ENCODE results near the gene RAB43.
"Not testable (repeated sequence)": the region's sequence is repeated elsewhere in the genome, so short reads cannot be mapped to it uniquely, and the experiment has no call there.

The RAB43 gene

GRCh38 chr3:129121016-129121791 is 400 bp downstream of the RAB43 start:
- DNase-seq, result no peak

- DNase-seq, result peak; percentile 84
These were observed 1.2 kb downstream of the RAB43 start for GRCh38 chr3:129120254-129121004.

DNA sequence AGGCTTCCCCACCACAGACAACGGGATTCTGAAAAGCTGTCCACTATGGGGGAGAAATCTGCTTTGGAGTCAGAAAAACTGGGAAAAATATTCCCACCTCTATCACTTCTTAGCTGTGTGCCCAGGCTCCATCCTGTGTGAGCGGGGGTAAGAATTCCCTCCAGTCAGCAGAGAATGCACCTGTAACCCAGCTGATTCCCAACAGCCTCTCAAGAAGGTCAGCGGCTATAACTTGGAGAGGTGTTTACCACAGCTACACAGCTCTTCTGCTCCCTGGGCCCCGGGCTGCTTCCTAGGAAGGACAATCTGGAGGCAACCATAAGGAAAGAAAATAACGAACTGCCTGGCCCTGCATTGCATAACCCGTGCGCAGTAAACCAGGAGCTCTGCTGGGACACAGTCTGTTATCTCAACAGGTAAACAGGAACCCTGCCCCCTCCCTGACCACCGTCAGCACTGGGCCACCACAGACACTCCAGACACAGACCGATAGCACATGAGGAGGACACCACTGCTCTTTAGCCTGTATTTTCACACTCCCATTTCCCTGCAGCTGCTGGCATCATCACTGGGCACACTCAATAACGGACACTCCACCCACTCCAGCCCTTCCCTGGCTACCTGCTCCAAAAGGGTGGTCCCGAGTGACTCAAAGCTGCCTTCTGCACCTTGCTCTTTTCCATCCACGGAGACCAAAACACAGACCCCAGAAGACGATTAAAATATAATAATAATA is 2.1 kb downstream of the RAB43 start:
- DNase-seq, result no peak

DNA sequence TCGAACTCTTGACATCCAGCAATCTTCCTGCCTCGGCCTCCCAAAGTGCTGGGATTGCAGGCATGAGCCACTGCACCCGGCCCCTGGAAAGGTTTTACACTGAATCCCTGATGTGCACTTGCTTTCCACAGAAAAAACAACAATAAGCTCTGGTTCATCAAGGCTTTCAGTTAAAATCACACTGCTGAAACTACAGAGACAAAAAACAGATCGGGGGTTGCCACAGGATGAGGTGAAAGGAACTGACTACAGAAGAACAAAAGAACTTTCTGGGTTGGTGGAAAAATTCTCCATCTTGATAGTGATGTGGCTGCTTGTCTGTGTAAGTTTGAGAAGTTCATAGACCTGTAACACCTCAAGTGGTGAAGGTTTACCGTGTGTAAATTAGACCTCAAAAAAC is 2.9 kb downstream of the RAB43 start:
- no peak for DNase-seq

- DNase-seq, result no peak
These were observed 4.5 kb downstream of the RAB43 start for GRCh38 chr3:129117134-129117533.

DNA sequence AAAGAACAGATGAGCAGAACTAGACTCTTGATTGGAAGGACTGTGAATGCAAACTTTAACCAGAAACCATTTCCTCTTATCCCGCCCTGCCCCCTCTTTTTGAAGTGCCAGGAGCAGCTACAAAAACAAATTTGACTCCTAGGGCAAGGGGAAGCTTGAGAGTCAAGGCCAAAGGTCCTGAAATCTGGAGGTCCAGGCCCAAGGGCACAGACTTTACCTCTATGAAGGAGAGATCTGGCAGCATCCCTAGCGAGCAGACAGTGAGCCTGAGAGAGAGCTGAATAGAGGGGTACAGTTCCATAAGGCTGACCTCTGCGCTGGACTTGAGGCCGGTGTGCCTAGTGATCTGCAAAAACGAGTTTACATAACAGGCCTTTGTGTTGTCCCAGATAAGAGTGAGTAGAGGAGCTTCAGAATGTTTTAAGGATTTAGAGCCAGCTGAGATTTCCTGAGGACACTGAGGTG is 5.1 kb downstream of the RAB43 start:
- DNase-seq, result no peak

DNA sequence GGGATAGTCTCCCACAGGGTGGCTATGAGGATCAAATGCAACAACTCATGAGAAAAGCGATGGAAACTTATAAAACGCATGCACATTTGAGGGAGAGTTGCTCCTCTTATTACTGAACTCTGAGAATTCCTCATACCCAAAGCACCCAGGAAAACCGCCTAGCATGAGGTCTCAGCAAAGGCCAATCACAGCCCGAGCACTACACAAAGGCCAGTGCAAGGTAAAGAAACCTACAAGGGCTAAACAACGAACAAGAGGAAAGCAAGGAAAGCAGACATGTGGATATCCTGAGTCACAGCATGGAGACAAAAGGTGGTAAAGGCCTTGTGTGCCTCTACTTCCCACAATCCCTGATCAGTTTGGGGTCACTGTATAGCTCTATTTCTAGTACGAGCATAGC is 7.1 kb downstream of the RAB43 start:
- DNase-seq, result no peak

DNA sequence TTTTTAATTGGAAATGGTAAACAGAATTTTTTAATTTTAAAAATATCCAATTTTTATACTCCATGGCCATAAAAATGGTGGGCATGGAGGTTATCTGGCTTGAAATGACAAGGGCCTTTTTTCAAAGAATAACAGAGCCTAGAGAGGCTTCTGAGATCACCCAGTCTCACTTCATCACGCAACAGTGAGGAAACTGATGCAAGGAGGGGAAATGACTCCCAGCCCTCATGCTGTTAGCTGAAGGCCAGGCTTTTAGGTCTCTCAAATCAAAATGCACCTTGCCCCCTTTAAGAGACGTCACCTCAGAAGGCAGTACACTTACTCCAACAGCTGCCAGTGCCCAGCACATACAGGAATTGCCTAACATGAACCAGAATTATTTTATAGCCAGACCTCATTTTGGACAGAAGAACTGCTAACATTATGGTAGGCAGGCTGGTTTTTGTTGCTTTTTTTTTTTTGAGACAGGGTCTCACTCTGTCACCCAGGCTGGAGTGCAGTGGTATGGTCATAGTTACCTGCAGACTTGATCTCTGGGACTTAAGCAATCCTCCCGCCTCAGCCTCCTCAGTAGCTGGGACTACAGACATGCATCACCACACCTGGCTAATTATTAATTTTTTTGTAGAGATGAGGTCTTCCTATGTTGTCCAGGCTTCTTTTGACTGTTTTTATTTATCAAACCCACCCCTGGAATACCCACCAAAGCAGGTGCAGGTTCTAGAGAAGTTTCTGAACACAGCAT is 9.1 kb downstream of the RAB43 start:
- no peak for DNase-seq

- not testable (repeated sequence) for DNase-seq
These were observed 10.4 kb downstream of the RAB43 start for GRCh38 chr3:129111076-129111780.

GRCh38 chr3:129107793-129108192 is 13.8 kb downstream of the RAB43 start:
- no peak for DNase-seq

DNA sequence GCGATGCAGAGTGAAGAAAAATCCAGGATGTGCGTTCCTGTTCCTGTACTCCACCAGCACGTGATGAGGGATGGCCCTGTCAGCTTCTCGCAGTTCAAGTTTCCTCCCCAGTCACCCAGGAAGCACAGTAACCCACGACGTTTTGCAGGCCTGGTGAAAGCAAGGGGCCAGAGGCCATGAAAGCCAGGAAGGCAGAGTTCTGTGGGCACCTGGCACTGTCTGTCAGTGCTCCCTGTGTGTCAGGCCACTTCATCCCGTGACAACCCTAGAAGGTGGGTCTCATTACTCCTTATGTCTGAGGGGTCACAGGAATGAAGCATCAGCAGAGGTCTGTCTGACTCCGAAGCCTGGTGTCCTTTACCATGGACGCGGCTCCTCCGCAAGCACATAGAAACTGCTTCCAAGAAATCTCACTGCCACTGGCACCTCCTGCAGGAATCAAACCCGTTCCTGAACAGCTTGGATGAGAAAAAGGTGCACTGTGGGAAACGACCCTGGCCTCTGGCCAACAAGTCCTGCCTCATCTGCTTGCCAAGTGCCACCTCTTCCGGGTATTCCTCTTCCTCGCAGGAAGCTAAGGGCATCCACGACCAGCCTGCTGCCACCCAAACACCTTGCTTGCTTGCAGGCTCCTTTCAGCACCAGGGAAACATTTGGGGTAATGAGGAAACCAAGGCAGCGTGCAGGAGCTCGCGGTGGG is 14.6 kb downstream of the RAB43 start:
- DNase-seq, result no peak

DNA sequence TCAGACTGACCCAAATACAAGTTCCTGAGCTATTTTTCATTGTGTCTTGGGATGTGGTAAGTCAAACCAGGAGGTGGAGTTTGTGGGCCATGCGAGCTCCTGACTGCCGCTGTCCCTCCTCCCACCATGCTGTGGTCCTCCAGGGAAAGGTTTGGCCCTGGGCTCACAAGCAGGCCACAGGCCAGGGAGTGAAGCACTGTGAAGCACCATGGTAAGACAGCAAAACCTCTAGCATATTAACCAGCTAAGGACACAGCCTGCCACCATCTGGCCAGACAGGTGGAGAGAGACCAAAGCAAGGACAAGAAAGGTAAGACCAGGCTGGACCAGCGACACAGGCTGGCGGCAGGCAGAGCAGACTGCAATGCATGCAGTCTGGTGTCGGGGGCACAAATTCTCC is 15.3 kb downstream of the RAB43 start:
- no peak for DNase-seq

DNA sequence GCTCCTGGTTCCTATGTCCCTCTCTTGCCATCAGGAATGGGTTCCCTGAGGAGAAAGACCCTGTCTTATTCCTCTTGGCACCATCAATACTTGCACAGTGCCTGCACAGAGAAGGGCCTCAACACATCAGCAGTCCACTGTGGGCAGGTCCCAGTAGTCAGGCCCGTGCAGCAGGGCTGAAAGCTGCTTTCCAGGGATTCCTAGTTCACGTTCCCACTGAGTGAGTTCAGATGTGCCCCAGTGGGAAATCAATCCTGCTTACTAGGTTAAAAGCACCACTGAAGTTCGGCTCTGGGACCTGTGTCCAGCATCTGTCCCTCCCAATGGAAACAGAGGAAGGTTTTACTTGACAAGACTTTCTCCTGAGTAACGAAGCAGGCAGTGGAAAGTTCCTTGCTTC is 15.7 kb downstream of the RAB43 start:
- no peak for DNase-seq

DNA sequence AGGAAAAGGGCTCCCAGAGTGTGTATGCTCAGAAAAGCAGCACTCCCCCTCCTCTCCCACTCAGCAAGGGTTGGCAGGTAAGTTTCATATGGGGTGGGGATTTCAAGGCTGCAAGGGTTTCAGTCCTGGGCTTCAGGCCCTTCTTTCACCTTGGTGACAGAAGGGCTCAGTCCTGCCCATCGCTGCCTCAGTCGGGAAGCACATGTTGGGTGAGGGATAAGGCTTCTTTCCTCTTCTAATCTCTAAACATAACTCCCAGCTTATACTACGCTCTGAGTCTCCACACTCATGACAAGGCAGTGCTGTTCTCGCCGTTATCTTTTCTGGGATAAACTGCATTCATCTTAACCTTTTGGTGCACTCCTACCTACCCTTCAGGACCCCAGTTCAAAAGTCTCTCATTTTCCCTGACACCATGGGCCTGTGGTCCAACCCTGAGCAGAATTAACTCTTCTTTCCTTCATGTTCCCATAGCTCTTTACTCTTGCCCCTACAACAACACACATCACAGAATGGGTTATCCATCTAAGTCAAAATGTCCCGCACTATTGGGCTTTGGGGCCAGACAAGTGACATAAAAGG is 17.0 kb downstream of the RAB43 start:
- DNase-seq, result no peak

DNA sequence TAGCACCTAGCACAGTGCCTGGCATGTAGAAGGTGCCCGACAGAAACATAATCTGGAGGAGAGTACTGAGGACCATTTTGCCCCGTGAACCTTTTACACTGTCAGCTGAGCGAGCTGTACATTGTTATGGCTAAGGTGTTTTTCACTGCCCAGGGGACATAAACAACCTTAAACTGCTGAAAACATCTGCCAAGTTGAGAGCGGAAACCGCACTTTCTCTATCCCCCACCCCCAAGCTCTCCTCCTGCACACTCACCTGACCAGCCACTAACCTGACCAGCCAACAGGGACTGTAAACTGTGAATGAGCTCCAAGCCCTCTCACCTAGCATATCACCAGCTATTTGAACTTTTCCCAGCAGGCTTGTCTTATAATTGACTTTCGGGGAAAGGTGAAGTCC is 17.6 kb downstream of the RAB43 start:
- DNase-seq, result no peak

DNA sequence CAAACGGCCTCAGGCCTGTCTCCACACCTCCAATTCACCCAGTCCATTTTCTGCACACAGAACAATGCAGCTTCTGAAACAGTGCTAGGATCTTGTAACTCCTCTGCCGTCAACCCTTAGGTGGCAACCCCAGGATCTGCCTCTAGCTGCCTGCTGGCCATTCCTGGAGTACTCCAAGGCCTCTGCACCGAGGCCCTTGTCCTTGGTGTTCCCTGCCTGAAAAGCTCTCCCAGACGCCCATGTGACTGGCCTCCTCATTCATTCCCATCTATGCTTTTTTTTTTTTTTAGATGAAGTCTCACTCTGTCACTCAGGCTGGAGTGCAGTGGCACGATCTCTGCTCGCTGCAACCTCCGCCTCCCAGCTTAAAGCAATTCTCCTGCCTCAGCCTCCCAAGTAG is 18.3 kb downstream of the RAB43 start:
- DNase-seq, result no peak

GRCh38 chr3:129101370-129102138 is 20.1 kb downstream of the RAB43 start:
- no peak for DNase-seq

DNA sequence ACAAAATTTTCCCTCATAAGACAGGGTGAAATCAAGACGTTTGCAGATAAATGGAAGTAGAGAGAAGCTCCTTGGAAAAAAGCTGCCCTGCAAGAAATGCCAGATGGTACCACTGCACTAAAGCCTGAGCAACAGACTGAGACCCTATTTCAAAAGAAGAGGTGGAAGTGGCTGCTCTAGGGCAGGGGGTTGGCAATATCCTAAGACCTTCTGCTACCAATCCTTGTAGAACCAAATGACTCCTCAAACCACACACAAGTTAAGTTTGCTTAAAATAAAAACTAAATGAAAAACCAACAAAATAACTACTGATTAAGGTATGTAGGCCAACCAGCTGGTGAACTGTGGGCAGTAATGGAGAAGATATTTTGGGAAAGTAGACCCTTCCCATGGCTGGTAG is 21.3 kb downstream of the RAB43 start:
- no peak for DNase-seq

DNA sequence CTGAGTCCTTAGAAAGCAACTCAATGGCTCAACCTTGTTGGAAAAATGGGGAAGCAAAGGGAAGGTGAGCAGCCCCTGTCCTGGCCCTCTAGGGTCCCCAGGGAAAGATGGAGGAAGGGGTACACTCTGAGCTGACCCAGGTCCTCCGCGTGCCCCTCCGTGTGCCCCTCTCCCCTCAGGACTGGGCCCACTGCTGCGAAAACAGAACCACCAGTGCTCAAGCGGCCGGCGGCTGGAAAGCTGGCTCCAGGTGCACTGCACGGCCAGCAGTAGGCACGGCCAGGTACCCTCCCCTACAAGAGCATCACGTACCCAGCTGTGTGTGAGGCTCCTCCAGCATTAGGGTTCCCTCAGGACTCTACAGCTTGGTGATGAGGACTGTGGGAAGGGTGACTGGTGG is 26.3 kb downstream of the RAB43 start:
- no peak for DNase-seq

GRCh38 chr3:129088312-129088711 is 33.3 kb downstream of the RAB43 start:
- DNase-seq, result not testable (repeated sequence)
